ENCODE measurements around the gene ADGRB2.

The ADGRB2 gene

DNA sequence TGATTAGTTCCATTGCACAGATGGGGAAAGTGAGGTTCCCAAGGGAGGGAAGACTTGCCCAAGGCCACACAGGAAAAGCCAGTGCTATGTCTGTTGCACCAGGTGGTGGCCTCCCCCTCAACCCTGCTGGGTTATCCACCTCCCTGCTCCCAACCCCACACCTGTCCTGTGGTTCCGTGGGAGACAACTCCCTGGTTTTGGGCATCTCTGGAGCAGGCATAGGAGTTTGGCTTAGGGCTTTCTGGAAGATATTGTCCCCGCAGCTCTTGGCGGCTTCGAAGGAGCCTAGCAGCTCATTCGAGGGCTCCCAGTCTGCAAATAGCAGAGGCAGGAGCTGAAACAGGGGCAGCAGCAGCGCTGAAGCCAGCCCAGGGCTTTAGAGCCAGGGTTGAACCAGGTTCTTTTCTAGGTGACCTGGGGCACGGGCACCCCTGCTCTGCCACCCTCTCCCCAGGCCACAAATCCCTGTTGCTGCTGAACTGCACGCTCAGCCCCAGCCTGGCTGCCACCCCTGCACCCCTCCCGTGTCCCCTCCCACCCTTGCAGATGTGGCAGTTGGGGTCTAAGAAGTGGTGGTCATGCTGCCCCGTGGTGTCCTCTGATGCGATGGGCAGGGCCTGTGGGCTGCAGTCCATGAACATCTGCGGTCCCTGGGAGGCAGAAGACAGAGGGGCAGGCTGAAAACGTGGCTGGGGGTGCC lies 29.6 kb upstream of the ADGRB2 start:
- DNase-seq, result peak; percentile 44

DNA sequence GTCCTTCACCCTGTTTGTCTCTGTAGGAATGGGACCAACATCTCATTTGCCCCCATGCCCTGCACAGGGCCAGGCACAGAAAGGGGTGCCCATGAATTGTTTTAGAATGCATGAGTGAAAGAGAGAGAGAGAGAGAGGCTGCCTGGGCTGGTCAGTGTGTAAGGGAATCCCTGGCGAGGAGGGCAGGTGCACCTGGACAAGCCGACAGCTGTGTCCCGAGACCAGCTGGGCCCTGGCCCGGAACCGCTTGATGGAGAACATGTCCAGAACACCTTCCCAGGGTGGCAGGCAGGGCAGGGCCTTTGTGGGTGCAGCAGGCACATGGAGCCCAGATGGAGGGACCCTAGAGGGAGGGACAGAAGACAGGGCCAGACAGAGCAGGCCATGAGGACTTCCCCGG lies 28.9 kb upstream of the ADGRB2 start:
- DNase-seq, result peak; percentile 50

GRCh38 chr1:31792541-31792940 lies 28.4 kb upstream of the ADGRB2 start:
- DNase-seq, result peak; percentile 37

DNA sequence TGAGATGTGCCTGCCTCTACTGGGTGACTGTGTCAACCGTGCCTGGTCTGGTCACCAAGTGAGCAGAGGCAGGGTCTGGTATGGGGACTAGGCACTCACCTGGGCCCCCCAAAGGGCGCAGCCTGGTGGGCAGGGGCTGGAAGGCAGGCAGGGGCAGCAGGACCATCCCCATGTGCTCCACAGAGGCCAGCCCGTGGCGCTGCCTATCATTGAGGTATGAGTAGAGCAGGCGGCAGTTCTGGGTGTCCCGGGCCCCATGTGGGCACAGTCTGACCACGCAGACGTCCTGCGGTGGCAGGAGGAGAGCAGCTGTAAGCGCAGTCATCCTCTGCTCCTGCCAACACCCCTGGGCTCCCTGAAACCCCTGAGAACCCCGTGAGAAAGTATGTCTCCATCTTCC lies 28.0 kb upstream of the ADGRB2 start:
- DNase-seq, result peak; percentile 48

DNA sequence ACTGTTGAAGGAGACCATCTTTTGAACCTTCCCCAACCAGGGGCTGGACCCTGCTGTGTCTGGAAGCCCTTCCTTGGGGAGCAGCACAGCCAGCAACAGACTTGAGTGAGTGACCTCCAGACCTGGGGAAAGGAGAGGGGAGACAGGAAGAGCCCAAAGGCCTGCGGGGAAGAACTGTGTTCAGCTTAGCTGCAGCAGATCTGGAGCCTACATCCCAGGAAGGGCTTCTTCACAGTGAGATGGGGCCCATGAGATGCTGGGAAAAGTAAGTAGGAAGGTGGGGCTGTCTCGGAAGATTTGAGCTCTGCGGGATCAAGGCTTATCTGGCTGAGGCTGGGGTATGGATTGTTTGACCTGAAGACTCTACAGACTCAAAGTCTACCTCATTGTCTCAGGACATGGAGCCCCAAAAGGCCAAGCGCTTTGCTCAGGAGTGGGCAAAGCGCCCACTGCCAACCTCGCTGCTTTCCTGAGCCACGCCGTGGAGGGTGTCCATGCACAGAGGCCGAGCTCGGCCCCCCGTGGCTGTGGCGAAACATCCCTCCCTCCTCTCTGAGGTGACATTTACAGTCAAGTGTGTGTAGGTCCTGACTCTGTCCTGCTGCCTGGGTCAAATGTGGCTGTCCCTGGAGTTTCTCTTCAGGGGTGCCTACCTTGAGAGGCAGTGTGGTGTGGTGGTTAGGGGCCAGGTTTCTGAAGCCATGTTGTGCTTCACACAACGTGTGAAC lies 27.2 kb upstream of the ADGRB2 start:
- DNase-seq, result peak; percentile 47

DNA sequence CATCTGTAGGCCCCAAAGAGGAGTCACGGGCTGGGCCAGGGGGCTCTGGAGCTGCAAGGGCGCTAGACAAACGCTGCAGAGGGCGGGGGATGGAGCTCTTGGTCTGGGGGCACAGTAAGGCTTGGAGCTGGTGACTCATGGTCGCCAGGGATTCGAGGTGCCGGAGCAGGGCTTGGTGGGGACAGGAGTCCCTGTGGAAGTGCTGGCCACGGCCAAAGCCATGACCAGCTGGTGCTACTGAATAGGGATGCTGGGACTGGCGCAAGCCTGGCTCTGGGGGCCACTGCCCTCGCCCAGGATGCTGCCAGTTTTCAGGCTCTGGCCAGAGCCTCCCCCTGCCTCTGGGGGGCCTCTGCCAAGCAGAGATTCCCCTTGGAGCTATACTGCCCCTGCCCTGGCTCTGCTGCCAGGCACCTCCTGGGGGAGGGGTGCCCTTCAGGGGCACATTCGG lies 26.5 kb upstream of the ADGRB2 start:
- no peak for DNase-seq

GRCh38 chr1:31790140-31790539 lies 26.0 kb upstream of the ADGRB2 start:
- peak; percentile 43 for DNase-seq

GRCh38 chr1:31789259-31790065 lies 25.3 kb upstream of the ADGRB2 start:
- DNase-seq, result peak; percentile 99

- no peak for DNase-seq
These were observed 24.7 kb upstream of the ADGRB2 start for GRCh38 chr1:31788825-31789256.

GRCh38 chr1:31788138-31788824 lies 24.1 kb upstream of the ADGRB2 start:
- peak; percentile 98 for DNase-seq

DNA sequence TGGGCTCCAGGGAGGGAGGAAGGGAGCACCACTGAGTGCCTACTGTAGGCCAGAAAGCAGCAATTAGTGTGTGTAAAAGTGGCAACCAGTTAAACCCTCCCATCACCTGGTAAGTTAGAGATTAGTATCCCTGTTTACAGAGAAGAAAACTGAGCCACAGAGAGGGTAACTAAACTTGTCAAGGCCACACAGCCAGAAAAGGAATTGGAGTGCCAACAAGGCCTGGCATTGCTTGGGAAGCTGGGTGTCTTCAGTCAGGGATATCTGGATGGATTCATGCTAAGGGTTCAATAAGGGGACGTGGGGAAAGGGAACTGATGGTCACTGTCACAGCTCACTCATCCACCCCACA lies 23.6 kb upstream of the ADGRB2 start:
- DNase-seq, result no peak

- DNase-seq, result no peak
These were observed 23.1 kb upstream of the ADGRB2 start for GRCh38 chr1:31787261-31787660.

- peak; percentile 38 for DNase-seq
These were observed 22.4 kb upstream of the ADGRB2 start for GRCh38 chr1:31786366-31787060.

DNA sequence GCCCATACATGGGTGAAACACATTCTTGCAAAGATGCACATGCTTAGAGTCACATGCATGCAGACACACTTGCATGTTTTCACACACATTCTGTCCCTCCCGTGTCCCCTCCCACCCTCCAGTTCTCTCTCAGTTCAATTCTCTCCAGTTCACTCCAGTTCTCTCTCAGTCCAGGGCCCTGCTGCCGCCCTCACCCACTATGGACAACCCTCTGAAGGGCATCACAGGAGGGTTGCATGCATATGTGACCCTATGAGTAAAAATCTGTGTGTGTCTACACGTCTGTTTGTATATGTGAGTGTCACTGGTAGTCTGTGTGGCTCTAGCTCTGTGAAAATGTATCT lies 21.8 kb upstream of the ADGRB2 start:
- DNase-seq, result peak; percentile 45

DNA sequence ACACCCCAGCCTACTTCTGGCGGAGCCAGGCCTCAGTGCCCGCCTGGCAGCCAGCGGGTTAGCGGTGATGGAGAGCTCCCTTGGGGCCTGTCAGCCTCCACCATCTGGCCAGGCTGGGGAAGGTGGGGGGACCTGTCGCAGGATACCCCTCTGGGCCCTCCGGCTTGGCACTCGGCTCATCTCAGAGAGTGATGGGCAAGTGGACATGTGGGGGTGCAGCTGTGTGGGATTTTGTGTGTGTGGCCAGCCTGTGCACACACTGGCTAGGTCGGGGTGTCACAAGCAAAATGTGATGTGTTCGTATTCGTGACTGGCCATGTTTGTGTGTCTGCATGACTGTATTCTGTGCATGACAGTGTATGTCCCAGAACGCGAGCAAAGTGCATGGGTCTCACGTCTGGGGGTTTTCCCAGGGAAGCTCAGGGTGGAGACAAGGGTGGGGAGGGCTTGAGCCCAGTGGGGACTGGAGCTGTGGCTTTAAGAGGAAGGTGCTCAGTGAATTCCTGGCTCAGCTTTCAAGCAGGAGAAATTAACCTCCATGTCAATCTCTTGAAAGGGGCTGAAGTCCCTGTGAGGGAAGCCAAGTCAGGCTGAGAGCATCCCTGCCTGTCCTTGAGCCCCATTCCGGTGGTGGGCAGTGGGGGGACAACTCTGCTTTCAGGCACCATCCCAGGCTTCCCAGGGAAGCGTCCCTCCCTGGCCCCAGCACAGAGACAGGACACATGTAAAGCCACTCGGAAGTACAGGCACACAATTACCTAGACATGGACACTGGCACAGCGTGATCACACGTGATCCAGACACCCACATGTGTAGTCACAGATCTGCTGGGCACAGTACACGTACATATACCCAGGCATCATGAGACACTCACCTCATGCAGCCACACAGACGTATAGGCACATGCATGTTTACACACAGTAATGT lies 21.1 kb upstream of the ADGRB2 start:
- DNase-seq, result peak; percentile 48

- DNase-seq, result no peak
These were observed 20.3 kb upstream of the ADGRB2 start for GRCh38 chr1:31784356-31785019.

- no peak for DNase-seq
These were observed 19.7 kb upstream of the ADGRB2 start for GRCh38 chr1:31783846-31784245.

DNA sequence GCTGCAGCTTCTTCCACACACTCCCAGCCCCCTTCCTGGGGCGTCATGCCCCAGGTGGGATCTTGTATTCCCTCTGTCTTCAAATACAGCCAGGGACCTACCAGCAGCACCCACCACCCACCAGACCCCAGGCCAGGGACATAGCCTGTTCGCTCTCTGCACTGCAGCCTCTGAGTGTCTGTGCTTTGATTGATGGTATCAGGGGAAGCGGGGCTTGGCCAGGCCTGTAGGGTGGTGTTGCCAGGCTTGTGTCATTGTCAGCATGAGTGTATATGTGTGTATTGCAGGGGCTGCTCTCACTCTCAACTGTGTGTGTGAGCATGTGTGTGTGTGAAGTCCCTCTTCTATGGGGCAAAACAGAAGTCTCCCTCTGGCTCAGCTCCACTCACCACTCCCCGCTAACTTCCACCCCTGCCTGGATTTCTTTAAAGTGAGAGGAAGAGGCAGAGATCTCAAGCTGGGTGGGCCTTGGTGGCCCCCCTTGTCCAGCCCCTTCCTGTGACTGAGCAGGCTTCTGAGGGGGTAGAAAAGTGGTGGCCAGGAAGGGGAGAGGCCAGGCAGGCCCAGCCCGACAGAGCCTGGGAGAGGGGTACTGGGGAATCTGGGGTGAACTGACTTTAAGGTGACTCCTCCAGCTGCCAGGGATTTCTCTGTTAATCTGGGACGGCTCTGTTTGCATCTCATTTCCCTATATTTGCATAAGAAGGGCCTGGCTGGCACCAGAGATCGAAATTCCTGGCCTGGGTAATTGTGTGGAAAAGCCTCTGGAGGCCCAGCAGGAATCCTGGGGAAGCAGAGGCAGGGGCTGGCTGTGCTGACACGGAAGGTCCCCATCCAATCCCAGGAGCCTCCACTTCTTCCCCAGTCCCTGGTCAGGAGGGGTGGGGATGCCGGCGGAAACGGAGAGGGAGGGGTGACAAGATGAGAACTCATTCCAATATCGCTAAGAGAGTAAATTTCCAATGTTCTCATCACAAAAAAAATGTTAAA lies 18.6 kb upstream of the ADGRB2 start:
- DNase-seq, result no peak

GRCh38 chr1:31781756-31782371 lies 17.7 kb upstream of the ADGRB2 start:
- DNase-seq, result no peak
